Measurements from ENCODE around the gene GOLGA8N. TPM values are rescaled to one million over a fixed set of nuclear protein-coding genes. Genes with fewer than 3 reads are reported as not detected.

The GOLGA8N gene
- total RNA-seq, 1 donor from 2014 or later: 7.7 TPM

DNA sequence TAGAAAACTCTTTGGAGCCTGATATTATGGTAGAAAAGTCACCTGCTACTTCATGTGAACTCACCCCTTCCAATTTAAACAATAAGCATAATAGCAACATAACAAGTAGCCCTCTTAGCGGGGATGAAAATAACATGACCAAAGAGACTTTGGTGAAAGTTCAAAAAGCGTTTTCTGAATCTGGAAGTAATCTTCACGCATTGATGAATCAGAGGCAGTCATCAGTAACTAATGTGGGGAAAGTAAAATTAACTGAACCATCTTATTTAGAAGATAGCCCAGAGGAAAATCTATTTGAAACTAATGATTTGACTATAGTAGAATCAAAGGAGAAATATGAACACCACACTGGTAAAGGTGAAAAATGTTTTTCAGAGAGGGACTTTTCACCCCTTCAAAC, 43.2 kb downstream of the GOLGA8N start:
- Mint-ChIP-seq H3K36me3 (ENCODE audit: low read depth) (peaks cover 45% of the 10 kb centered on the region), H3K4me1 (ENCODE audit: low read depth) (peaks cover 4% of the 10 kb centered on the region), H3K27me3 (ENCODE audit: insufficient read depth) (no peaks in the 10 kb centered on the region), H3K9me3 (no peaks in the 10 kb centered on the region), H3K27ac (no peak overlapping the region), H3K4me3 (no peak overlapping the region)
- no peak for DNase-seq (ENCODE audit: low spot score)
- intact Hi-C loops (cut with micrococcal nuclease): no loop called here

DNA sequence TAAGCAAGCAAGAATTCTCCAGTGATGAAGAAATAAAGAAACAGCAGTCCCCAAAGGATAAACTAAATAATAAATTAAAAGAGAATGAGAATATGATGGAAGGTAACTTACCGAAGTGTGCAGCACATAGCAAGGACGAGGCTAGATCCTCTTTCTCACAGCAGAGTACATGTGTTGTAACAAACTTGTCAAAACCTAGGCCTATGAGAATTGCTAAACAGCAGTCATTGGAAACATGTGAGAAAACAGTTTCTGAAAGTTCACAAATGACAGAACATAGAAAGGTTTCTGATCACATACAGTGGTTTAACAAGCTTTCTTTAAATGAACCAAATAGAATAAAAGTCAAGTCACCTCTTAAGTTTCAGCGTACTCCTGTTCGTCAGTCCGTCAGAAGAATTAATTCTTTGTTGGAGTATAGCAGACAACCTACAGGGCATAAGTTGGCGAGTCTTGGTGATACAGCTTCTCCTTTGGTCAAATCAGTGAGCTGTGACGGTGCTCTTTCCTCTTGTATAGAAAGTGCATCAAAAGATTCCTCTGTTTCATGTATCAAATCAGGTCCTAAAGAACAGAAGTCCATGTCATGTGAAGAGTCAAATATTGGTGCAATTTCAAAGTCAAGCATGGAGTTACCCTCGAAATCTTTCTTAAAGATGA, 43.8 kb downstream of the GOLGA8N start:
- no peak for DNase-seq (ENCODE audit: low spot score)
- H3K27ac Mint-ChIP-seq: no peak overlapping the region
- peaks cover 8% of the 10 kb centered on the region for H3K4me1 Mint-ChIP-seq (ENCODE audit: low read depth)
- H3K9me3 Mint-ChIP-seq: no peaks in the 10 kb centered on the region
- peaks cover 46% of the 10 kb centered on the region for H3K36me3 Mint-ChIP-seq (ENCODE audit: low read depth)
- H3K27me3 Mint-ChIP-seq (ENCODE audit: insufficient read depth): no peaks in the 10 kb centered on the region
- H3K4me3 Mint-ChIP-seq: no peak overlapping the region
- intact Hi-C loops (cut with micrococcal nuclease): no loop called here

DNA sequence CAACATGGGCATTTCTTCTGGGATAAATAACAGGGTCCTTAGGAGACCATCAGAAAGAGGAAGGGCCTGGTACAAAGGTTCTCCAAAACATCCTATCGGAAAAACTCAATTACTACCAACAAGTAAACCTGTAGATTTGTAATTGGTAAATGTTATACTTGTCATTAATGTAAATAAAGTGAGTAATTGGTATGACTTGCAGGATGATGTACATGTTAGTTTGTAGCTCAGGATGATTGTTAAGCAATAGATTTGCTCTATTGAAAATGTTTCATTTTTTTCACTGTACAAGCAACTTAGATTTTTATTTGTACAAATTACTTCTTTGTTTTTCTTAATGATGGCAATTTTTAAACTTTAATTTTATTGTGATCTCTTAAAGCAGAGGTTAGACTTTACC, 44.4 kb downstream of the GOLGA8N start:
- Mint-ChIP-seq H3K27ac (no peak overlapping the region), H3K4me3 (no peak overlapping the region), H3K27me3 (ENCODE audit: insufficient read depth) (no peaks in the 10 kb centered on the region), H3K36me3 (ENCODE audit: low read depth) (peaks cover 46% of the 10 kb centered on the region), H3K9me3 (no peaks in the 10 kb centered on the region), H3K4me1 (ENCODE audit: low read depth) (peaks cover 8% of the 10 kb centered on the region)
- DNase-seq (ENCODE audit: low spot score): no peak
- intact Hi-C loops (cut with micrococcal nuclease): no loop called here

DNA sequence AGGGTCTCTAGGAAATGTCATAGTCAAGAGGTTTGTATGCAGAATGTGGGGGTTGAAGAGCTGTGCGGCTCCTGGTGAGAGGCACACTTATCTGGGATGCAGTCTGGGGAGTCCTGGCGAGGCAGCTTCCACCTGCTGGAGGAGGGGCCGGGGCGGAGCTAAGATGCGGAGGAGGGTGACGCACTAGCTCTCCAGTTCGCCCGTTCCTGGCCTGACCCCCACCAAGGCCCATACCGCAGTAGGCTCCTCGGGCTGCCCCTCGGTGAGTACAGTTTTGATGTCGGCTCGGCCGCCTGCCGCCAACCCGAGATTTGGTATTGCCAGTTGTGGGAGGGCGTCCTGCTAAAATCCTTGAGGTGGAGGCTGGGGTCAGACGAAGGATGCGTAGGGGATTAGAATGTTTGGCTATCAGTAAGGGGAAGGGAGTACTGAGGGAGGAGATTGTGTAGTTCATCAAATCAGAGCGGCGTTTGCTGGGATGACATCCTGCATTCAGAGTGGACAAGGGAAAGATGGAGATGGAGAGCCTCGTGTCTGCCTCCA, 48.3 kb downstream of the GOLGA8N start, which contains the start of gene SCG5:
SCG5 (plus strand) TSS at position 194 of the 543 bp plus-strand sequence. CDS start 1,883 bp downstream, outside the sequence.
- intact Hi-C loops (cut with micrococcal nuclease): no loop called here
- H3K4me3 Mint-ChIP-seq: no peak within 1 kb of the TSS
- no peaks in the 10 kb centered on the region for H3K27me3 Mint-ChIP-seq (ENCODE audit: insufficient read depth)
- H3K27ac Mint-ChIP-seq: no peak within 1 kb of the TSS
- H3K36me3 Mint-ChIP-seq (ENCODE audit: low read depth): peaks cover 33% of the 10 kb centered on the region
- H3K9me3 Mint-ChIP-seq: no peaks in the 10 kb centered on the region
- DNase-seq (ENCODE audit: low spot score): no peak
- H3K4me1 Mint-ChIP-seq (ENCODE audit: low read depth): peaks cover 17% of the 10 kb centered on the region

DNA sequence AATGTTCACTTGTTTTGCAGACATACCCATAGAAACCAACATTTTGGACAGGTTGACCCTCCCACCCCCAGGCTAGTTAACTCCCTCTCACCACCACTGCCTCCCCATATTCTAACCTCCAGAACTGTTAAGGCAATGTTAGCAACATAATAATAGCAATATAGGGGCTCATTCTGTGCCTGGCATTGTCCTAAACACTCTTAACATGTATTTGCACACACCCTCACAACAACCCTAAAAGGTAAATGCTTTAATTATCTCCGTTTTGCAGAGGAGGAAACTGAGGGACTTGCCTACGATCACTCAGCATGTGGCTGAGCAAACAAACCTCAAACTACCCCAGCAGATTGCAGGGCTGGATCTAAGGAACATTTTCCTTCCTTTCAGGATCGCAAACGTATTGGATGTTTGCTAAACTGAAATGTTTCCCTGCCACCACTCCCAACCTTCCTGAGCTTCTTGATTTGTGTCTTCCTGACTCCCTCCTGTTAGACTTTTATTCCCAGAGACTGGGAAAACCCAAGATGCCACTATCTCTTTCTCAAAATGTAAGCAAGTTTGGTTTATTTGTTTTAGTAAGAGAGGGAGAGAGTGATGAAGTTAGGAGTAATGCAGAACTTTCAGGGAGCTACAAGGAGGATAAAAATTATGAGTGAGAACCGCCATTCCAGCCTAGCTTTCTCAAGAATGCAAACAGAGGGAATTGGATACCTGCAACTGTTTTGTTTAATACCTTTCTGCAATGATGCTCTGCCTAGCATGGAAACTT, 49.6 kb downstream of the GOLGA8N start:
- peaks cover 26% of the 10 kb centered on the region for H3K36me3 Mint-ChIP-seq (ENCODE audit: low read depth)
- no peaks in the 10 kb centered on the region for H3K9me3 Mint-ChIP-seq
- no peaks in the 10 kb centered on the region for H3K27me3 Mint-ChIP-seq (ENCODE audit: insufficient read depth)
- H3K4me3 Mint-ChIP-seq: no peak overlapping the region
- intact Hi-C loops (cut with micrococcal nuclease): no loop called here
- H3K27ac Mint-ChIP-seq: peak overlapping the region; percentile 29
- no peak for DNase-seq (ENCODE audit: low spot score)
- peaks cover 17% of the 10 kb centered on the region for H3K4me1 Mint-ChIP-seq (ENCODE audit: low read depth)

DNA sequence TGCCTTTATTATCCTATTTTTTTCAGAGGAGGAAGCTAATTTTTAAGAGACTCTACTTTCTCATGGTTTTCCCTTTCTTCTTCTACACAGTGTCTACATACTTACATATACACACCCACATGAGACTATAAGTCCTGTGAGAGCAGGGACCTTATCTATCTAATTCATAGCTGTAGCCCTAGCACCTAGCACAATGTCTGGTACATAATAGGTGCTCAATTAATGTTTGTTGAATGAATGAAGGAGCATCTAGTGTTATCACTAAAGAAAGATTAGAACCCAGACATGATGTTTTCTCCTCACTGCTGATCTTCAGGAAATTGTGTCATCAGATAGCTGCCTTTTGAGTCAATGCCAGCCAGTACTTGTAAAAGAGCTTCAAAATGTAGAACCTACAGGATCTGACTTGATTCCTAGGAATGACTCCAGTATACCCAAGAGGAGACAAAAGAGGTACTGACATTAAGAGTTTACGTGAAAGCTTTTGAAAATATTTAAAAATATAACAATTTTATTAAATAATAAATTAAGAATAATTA, 50.7 kb downstream of the GOLGA8N start:
- no peak for DNase-seq (ENCODE audit: low spot score)
- peaks cover 17% of the 10 kb centered on the region for H3K4me1 Mint-ChIP-seq (ENCODE audit: low read depth)
- no peak overlapping the region for H3K4me3 Mint-ChIP-seq

DNA sequence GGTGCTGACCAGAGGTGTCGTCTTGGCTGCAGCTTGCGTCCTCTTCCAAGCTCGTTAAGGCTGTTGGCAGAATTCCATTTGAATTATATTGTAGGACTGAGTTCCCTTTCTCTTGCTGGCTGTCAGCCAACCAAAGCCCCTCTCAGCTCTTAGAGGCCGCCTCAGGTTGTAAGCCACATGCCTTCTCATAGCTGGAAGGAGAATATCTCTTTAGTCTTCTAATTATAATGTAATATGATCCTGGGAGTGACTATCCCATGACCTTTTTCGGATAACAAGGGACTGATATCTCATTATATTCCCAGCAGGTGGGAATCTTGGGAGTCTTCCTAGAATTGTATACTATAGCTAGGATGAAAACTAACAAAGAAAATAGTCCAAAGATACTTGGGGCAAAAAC, 53.0 kb downstream of the GOLGA8N start:
- H3K4me1 Mint-ChIP-seq (ENCODE audit: low read depth): peaks cover 14% of the 10 kb centered on the region
- peaks cover 28% of the 10 kb centered on the region for H3K36me3 Mint-ChIP-seq (ENCODE audit: low read depth)
- H3K9me3 Mint-ChIP-seq: no peaks in the 10 kb centered on the region
- intact Hi-C loops (cut with micrococcal nuclease): no loop called here
- DNase-seq (ENCODE audit: low spot score): no peak
- H3K4me3 Mint-ChIP-seq: no peak overlapping the region
- H3K27ac Mint-ChIP-seq: no peak overlapping the region
- no peaks in the 10 kb centered on the region for H3K27me3 Mint-ChIP-seq (ENCODE audit: insufficient read depth)

More for the DNA sequence above, 50.7 kb downstream of the GOLGA8N start:
- Mint-ChIP-seq H3K27ac (no peak overlapping the region), H3K36me3 (ENCODE audit: low read depth) (peaks cover 31% of the 10 kb centered on the region), H3K27me3 (ENCODE audit: insufficient read depth) (no peaks in the 10 kb centered on the region), H3K9me3 (no peaks in the 10 kb centered on the region)
- intact Hi-C loops (cut with micrococcal nuclease): no loop called here

DNA sequence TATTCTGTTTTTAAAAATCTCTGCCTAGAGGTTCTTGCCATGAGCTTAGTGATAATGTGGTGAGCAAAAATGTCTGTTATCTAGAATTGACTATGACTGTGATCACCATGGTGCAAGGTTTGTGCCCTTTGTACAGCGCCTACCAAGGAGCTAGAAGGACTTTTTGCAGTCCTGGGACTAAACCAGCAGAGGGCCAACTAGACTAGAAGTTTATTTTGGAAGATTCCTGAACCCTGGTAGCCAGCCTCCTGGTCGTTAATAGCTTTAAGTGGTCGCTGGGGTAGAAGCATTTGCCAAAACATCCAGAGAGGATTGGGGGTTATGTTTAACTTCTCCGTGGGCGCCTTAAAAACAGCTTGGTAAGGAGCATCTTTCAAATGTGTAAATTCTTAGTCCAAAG, 56.1 kb downstream of the GOLGA8N start:
- intact Hi-C loops (cut with micrococcal nuclease): no loop called here
- no peak overlapping the region for H3K27ac Mint-ChIP-seq
- H3K4me1 Mint-ChIP-seq (ENCODE audit: low read depth): peaks cover 9% of the 10 kb centered on the region
- no peak for DNase-seq (ENCODE audit: low spot score)
- H3K4me3 Mint-ChIP-seq: no peak overlapping the region
- no peaks in the 10 kb centered on the region for H3K9me3 Mint-ChIP-seq
- peaks cover 38% of the 10 kb centered on the region for H3K36me3 Mint-ChIP-seq (ENCODE audit: low read depth)
- H3K27me3 Mint-ChIP-seq (ENCODE audit: insufficient read depth): no peaks in the 10 kb centered on the region

DNA sequence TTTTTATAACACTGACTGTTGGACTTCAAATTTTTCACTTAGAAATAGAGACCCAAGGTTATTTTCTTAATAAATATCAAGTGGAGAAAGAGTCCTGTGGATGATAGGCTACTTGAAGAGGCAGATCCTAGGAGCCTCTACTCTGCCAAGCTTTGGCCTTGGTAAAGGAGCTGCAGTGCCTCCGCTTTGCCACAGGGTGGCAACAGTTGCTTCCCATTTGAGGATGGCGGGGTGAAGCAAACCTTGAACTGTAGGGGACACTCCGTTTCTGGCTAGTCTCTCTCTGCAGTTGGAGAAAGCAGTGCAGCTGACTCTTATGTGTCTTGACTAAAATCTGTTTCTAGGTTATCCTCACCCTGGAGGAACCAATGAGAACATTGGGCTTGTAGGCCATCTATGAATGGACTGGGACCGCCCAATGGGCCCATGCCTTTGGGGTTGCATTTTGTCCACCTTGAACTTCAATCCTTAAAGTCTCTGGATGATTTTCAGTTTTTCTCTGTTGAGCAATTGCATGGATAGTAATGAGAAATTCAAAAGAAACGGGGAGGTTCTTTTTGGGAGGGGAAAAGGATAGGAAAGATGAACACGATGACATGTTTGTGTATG, 58.1 kb downstream of the GOLGA8N start:
- Mint-ChIP-seq H3K27me3 (ENCODE audit: insufficient read depth) (no peaks in the 10 kb centered on the region), H3K4me3 (no peak overlapping the region)
- intact Hi-C loops (cut with micrococcal nuclease): no loop called here

DNA sequence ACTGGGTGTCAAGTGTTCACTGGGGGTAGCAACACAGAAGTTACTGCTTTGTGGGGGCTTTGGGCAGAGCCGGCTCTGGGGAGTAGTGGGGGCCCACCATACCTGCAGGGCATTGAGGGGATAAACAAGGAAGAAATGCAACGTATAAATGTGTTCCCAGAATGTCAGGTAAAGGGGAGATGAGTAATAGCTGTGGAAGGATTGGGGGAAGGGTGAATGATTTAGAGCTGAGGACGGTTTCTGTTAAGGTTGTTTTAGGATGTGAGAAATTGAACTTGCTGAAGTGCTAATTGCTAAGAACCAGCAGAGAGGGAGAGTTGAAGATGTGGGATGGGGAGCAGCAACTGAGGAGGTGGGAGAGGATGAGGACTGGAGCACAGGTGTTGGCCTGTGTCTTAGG, 58.9 kb downstream of the GOLGA8N start:
- no peaks in the 10 kb centered on the region for H3K27me3 Mint-ChIP-seq (ENCODE audit: insufficient read depth)

More for the DNA sequence above, 58.1 kb downstream of the GOLGA8N start:
- Mint-ChIP-seq H3K9me3 (no peaks in the 10 kb centered on the region), H3K4me1 (ENCODE audit: low read depth) (peaks cover 4% of the 10 kb centered on the region), H3K27ac (no peak overlapping the region), H3K36me3 (ENCODE audit: low read depth) (peaks cover 29% of the 10 kb centered on the region)
- peak; percentile 46 for DNase-seq (ENCODE audit: low spot score)

DNA sequence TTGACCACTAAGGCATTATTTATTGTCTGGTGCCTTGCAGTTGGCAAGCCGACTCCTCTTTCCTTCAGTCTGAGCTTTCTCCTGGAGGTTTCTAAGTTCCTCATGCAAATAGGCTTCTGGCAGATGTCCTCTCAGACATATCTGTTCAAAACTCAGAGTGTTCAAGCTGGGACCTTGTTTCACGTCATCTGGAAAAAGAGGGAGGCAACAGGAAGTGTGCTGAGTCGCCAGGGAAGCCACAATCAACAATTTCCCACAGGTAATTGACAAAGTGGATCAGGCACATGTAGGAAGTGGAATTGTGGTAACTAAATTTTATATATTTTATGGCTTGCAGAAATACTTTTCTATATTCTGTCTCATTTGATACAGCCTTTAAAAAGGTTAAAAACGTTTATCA, 62.8 kb downstream of the GOLGA8N start:
- intact Hi-C loops (cut with micrococcal nuclease): no loop called here
- no peak for DNase-seq (ENCODE audit: low spot score)
- Mint-ChIP-seq H3K4me3 (no peak overlapping the region), H3K27me3 (ENCODE audit: insufficient read depth) (no peaks in the 10 kb centered on the region), H3K4me1 (ENCODE audit: low read depth) (peaks cover 18% of the 10 kb centered on the region), H3K36me3 (ENCODE audit: low read depth) (peaks cover 22% of the 10 kb centered on the region), H3K9me3 (no peaks in the 10 kb centered on the region), H3K27ac (no peak overlapping the region)

More for the DNA sequence above, 58.9 kb downstream of the GOLGA8N start:
- Mint-ChIP-seq H3K27ac (no peak overlapping the region), H3K9me3 (no peaks in the 10 kb centered on the region), H3K4me1 (ENCODE audit: low read depth) (peaks cover 10% of the 10 kb centered on the region), H3K4me3 (no peak overlapping the region), H3K36me3 (ENCODE audit: low read depth) (peaks cover 29% of the 10 kb centered on the region)
- no peak for DNase-seq (ENCODE audit: low spot score)
- intact Hi-C loops (cut with micrococcal nuclease): no loop called here

DNA sequence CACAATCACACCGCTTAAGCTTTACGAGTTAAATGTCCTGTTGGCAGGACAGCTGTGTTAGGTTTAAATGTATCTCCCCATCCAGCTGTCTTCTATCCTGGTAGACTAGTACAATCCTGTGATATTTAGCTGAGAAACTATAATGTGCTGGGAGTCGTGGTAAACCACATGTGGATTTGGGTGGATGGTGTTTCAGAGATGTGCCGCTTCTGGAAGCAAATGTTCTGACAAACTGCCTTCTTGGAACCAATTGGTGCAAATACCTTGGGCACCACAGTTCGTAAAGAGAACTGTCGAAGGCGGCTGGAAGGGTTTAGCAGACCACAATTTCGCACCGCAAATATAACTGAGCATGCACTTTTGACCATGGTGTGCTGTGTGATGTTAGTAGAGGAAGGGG, 63.2 kb downstream of the GOLGA8N start:
- Mint-ChIP-seq H3K4me1 (ENCODE audit: low read depth) (peaks cover 18% of the 10 kb centered on the region), H3K36me3 (ENCODE audit: low read depth) (peaks cover 18% of the 10 kb centered on the region), H3K9me3 (no peaks in the 10 kb centered on the region), H3K4me3 (no peak overlapping the region), H3K27ac (no peak overlapping the region), H3K27me3 (ENCODE audit: insufficient read depth) (no peaks in the 10 kb centered on the region)
- DNase-seq (ENCODE audit: low spot score): no peak
- intact Hi-C loops (cut with micrococcal nuclease): no loop called here

Data from activated T-helper 1 cell treated with anti-CD3 and anti-CD28 coated beads, Interleukin-12 subunit alpha, Interleukin-12 subunit beta, Interleukin-2, Interleukin-4 antibody, amounts not matched to agents 30 ng/mL and 10 ng/mL and 1 ng/mL, durations not matched to agents 14 hours and 24 hours and 36 hours (primary cell).